ENCODE results near the gene STAT6.

GRCh38 chr12:57106021-57106708 is 5.0 kb downstream of the STAT6 start:
- TF ChIP-seq CTCF (IDR thresholded peaks at IDR 0.05; ENCODE audit: insufficient read depth, low read depth, low read length), result no peak
- no peak for TF ChIP-seq EZH2 (IDR thresholded peaks at IDR 0.05; ENCODE audit: insufficient read depth, low read length)

Data from astrocyte (in vitro differentiated cells and primary cell).